HG03095 (cell line): ENCODE measurements around the gene RAB38.

ENCODE experiments used
- ATAC-seq: cut with Tn5 transposase; IDR thresholded peaks from one replicate; pipeline ENCODE4 v1.9.1; 2021; ENCODE audit warnings: moderate library complexity; ENCODE audit not compliant: unreplicated experiment

The RAB38 gene

GRCh38 chr11:88174709-88175568, at the start of gene RAB38:
RAB38 (minus strand) TSS chr11:88175443; CDS start chr11:88175384, 59 bp downstream.
- ATAC-seq = peak; percentile 42

- no peak for ATAC-seq
Observed at GRCh38 chr11:88213406-88213805, 38.2 kb upstream of the RAB38 start.

GRCh38 chr11:88212300-88212699, 37.1 kb upstream of the RAB38 start:
- no peak for ATAC-seq

GRCh38 chr11:88208745-88209144, 33.5 kb upstream of the RAB38 start:
- ATAC-seq = no peak

GRCh38 chr11:88206751-88207150, 31.5 kb upstream of the RAB38 start:
- ATAC-seq = no peak

- no peak for ATAC-seq
Observed at GRCh38 chr11:88204353-88204752, 29.1 kb upstream of the RAB38 start.

- no peak for ATAC-seq
Observed at GRCh38 chr11:88203604-88204003, 28.4 kb upstream of the RAB38 start.

- ATAC-seq = no peak
Observed at GRCh38 chr11:88202498-88202897, 27.3 kb upstream of the RAB38 start.

GRCh38 chr11:88196393-88196792, 21.1 kb upstream of the RAB38 start:
- ATAC-seq = no peak

- ATAC-seq = no peak
Observed at GRCh38 chr11:88195908-88196307, 20.7 kb upstream of the RAB38 start.

GRCh38 chr11:88194990-88195389, 19.7 kb upstream of the RAB38 start:
- peak; percentile 80 for ATAC-seq

- ATAC-seq = no peak
Observed at GRCh38 chr11:88193278-88193677, 18.0 kb upstream of the RAB38 start.

GRCh38 chr11:88188932-88189253, 13.7 kb upstream of the RAB38 start:
- ATAC-seq = no peak

GRCh38 chr11:88188251-88188931, 13.1 kb upstream of the RAB38 start:
- no peak for ATAC-seq

GRCh38 chr11:88183233-88183632, 8.0 kb upstream of the RAB38 start:
- ATAC-seq = no peak

- ATAC-seq = no peak
Observed at GRCh38 chr11:88181776-88182175, 6.5 kb upstream of the RAB38 start.

- ATAC-seq = no peak
Observed at GRCh38 chr11:88179971-88180629, 4.9 kb upstream of the RAB38 start.

- peak; percentile 61 for ATAC-seq
Observed at GRCh38 chr11:88179141-88179540, 3.9 kb upstream of the RAB38 start.

- ATAC-seq = no peak
Observed at GRCh38 chr11:88178191-88178590, 2.9 kb upstream of the RAB38 start.

GRCh38 chr11:88175569-88176075, 379 bp upstream of the RAB38 start:
- peak; percentile 10 for ATAC-seq

- no peak for ATAC-seq
Observed at GRCh38 chr11:88173956-88174355, 1.3 kb downstream of the RAB38 start.

GRCh38 chr11:88171982-88172381, 3.3 kb downstream of the RAB38 start:
- ATAC-seq = no peak
